Activated T-cell treated with anti-CD3 and anti-CD28 coated beads for 24 hours (primary cell): ENCODE results near the gene POLR1F.
"Not testable (repeated sequence)": the region's sequence is repeated elsewhere in the genome, so short reads cannot be mapped to it uniquely, and the experiment has no call there.

ENCODE experiments used
- DNase-seq: peaks from one replicate; pipeline ENCODE4 v3.0.0-alpha.2; 2020; ENCODE audit warnings: low read depth

Gene POLR1F, protein sequence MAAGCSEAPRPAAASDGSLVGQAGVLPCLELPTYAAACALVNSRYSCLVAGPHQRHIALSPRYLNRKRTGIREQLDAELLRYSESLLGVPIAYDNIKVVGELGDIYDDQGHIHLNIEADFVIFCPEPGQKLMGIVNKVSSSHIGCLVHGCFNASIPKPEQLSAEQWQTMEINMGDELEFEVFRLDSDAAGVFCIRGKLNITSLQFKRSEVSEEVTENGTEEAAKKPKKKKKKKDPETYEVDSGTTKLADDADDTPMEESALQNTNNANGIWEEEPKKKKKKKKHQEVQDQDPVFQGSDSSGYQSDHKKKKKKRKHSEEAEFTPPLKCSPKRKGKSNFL

GRCh38 chr7:19708397-19709248 is at the start of gene POLR1F:
Gene POLR1F (minus strand): TSS chr7:19709037. CDS start chr7:19709016, 21 bp downstream.
- peak; percentile 95 for DNase-seq

- DNase-seq, result no peak
These were observed 45.8 kb upstream of the POLR1F start for GRCh38 chr7:19754521-19755116.

DNA sequence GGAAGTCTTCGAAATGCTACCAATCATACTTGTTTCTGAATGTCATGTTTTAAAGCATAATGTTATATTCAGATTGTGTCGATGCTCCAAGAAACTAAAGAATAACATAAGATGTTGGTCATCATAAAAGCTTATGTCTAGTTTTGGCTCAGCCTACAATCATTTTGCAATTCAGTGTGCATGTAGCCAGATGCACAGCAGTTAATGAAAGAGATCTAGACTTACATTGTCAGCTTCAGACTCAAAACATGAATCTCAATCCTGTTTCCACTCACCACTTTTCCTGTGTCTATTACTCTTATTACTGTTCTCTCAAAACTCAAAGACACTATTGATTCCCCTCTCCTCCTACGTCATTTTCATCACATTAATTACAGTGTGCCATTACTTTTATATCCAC is 43.2 kb upstream of the POLR1F start:
- DNase-seq, result no peak

GRCh38 chr7:19749658-19750057 is 40.8 kb upstream of the POLR1F start:
- no peak for DNase-seq

GRCh38 chr7:19747740-19748339 is 39.0 kb upstream of the POLR1F start:
- DNase-seq, result no peak

GRCh38 chr7:19744075-19744474 is 35.2 kb upstream of the POLR1F start:
- DNase-seq, result no peak

GRCh38 chr7:19728716-19729115 is 19.9 kb upstream of the POLR1F start:
- no peak for DNase-seq

GRCh38 chr7:19725770-19726169 is 16.9 kb upstream of the POLR1F start:
- DNase-seq, result no peak

- DNase-seq, result no peak
These were observed 6.7 kb upstream of the POLR1F start for GRCh38 chr7:19715499-19715898.

DNA sequence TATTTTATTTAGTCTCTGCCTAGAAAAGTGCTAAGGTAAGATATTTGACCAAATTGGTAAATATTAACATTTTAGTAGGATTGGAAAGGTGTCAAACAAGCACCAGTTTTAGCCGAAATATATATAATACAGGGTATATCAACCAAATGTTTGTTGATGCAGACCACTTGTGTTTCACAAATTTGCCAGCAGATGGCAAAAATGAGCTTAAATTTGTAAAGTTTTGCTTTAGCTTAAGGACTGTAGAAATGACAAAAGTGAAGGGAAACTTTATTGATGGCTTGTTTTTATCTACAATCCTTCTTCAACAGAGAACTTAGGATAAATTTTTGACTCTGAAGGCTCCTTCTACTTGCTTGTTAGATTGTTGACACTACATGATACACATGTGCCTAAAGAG is 4.8 kb upstream of the POLR1F start:
- peak; percentile 25 for DNase-seq

- DNase-seq, result no peak
These were observed 377 bp upstream of the POLR1F start for GRCh38 chr7:19709249-19709578.

GRCh38 chr7:19707240-19707639 is 1.6 kb downstream of the POLR1F start:
- DNase-seq, result no peak

DNA sequence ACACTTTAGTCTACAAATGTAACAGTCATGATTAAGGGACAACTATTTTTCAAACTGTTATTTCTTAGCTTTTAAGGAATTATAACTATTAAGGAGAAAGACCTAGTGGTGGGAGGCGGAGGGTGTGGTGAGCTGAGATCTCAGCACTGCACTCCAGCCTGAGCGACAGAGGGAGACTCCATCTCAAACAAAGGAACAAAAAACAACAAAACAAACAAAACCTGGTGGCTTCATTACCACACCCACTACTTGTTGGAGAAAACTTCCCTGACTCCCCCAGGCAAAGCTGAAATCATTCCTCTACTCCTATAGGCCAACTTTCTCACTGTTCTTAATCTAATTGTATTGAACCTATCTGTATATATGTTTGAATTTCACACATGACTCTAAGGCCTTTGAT is 3.2 kb downstream of the POLR1F start:
- DNase-seq, result no peak

DNA sequence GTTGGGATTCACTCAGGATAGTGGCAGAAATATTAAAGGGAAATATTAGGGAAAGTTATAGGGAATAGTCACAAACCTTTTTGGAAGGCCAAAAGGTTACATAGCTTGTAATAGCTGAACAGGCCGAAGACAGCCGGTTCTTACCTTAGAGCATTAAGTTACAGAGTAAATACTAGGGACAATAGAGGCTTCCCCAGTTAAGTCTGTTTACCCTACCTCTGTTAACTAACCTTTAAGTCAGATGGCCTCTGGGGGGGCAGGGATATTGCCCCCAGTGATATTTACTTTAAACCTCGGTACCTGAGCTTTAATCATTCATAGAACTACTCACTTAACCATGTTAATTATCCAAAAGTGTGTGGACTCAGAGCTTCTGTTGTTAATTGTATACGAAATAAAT is 7.4 kb downstream of the POLR1F start:
- no peak for DNase-seq

DNA sequence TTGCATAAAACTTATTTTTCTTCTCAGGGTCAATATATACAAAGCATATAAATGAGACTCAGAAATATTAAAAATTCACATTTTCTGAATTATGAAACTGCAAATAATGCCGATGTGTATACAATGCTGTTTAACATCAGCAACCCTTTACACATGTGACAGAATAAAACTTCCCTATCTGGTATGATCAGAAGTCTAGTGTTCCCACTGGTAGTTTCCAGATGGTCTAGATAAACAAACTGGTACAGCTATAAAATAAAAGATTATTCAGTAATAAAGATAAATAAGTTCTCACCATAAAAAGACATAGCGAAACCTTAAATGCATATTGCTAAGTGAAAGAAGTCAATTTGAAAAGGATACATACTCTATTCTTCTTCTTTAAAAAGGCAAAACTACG is 7.9 kb downstream of the POLR1F start:
- no peak for DNase-seq

DNA sequence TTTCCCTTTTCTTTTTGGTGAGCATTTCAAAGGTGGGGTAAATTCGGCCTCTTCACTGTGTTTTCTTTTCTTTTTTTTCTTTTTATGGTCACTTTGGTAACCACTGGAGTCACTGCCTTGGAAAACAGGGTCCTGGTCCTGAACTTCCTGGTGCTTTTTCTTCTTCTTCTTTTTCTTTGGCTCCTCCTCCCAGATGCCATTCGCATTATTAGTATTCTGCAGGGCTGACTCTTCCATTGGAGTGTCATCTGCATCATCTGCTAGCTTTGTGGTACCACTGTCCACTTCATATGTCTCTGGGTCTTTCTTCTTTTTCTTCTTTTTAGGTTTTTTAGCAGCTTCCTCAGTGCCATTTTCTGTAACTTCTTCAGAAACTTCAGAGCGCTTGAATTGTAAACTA is 10.5 kb downstream of the POLR1F start:
- no peak for DNase-seq

- no peak for DNase-seq
These were observed 11.9 kb downstream of the POLR1F start for GRCh38 chr7:19696926-19697325.

DNA sequence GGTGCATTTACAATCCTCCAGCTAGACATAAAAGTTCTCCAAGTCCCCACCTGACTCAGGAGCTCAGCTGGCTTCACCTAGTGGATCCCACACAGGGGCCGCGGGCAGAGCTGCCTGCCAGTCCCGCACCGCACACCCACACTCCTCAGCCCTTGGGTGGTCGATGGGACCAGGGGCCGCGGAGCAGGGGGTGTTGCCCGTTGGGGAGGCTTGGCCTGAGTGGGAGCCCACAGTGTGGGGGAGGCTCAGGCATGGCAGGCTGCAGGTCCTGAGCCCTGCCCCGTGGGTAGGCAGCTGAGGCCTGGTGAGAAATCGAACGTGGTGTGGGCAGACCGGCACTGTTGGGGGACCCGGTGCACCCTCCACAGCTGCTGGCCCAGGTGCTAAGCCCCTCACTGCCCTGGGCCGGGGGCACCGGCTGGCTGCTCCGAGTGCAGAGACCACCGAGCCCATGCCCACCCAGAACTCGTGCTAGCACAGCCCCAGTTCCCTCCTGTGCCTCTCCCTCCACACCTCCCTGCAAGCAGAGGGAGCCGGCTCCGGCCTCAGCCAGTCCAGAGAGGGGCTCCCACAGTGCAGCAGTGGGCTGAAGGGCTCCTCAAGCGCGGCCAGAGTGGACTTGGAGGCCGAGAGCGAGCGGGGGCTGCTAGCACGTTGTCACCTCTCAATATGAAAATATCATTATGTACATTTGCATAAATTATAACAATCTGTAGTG is 16.6 kb downstream of the POLR1F start:
- no peak for DNase-seq

DNA sequence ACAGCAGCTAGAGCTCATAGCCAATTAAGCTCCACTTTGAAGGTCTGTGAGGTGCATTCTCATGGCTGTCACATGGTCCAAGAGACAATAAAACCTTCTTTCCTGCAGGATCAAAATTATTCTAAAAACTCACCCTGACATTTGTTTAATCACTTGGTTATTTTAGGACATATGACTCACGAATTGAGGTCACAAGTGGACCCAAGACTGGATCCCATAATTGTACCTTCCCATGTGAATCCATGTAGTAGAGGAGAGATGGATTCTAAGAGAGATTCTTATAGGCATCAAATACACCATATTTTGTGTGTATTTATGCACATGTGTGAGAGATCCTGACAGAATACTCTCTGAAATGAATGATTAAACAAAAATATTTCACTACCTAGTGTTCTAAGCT is 18.1 kb downstream of the POLR1F start:
- DNase-seq, result no peak

GRCh38 chr7:19689130-19689529 is 19.7 kb downstream of the POLR1F start:
- not testable (repeated sequence) for DNase-seq

DNA sequence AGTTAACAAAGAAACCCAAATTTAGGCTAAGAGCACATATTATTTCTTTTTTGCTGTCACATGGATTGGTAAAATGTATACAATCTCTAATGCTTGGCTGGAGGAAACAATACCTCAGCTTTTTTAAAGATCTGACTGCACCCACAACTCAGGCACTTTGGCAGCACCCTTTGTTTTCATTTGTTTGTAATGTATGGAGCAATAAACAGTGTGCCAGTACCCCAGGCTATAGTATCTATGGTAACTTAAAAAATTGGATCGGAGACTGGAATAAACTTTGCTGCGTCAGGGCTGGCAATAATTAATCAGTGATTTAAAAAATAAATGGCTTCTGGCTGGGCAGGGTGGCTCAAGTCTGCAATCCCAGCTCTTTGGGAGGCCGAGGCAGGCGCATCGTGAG is 27.2 kb downstream of the POLR1F start:
- no peak for DNase-seq

GRCh38 chr7:19677180-19677579 is 31.7 kb downstream of the POLR1F start:
- DNase-seq, result no peak
